OCI-LY7 (cell line): ENCODE results near the gene APH1A. TPM values are rescaled to one million over a fixed set of nuclear protein-coding genes. Genes with fewer than 3 reads are reported as not detected.
"Not testable (repeated sequence)": the region's sequence is repeated elsewhere in the genome, so short reads cannot be mapped to it uniquely, and the experiment has no call there.

Source experiments
- BruUV-seq: library from RNA; stranded (reverse); fragments of 400-500 nt; replicated peaks from 2 replicates; lab custom pipeline; 2021; lab: Mats Ljungman, UMichigan
- CTCF ChIA-PET: fragments of 300-600 bp; sonication (Branson Sonifier 250); formaldehyde crosslinking; loops from one replicate; lab custom pipeline; 2022; ENCODE audit warnings: antibody characterized with exemption; ENCODE audit not compliant: unreplicated experiment; lab: Charles Lee
- POLR2A ChIA-PET: fragments of 300-600 bp; sonication (Branson Sonifier 250); formaldehyde crosslinking; loops from one replicate; lab custom pipeline; 2022; ENCODE audit warnings: antibody characterized with exemption; lab: Charles Lee
- DNase-seq: peaks from one replicate; pipeline ENCODE4 v3.0.0-alpha.2; 2015; ENCODE audit warnings: low spot score
- H2AFZ ChIP-seq: fragments of 200-600 bp; sonication (generic), shearing (Covaris generic); 2 replicates; pipeline ENCODE4 v1.6.1; 2014; ENCODE audit warnings: mild to moderate bottlenecking, antibody characterized with exemption, low read length, moderate library complexity
- H3K27ac ChIP-seq: fragments of 200-600 bp; sonication (generic); 2 replicates; pipeline ENCODE4 v1.5.1; 2014; ENCODE audit warnings: mixed run types, low read depth, mild to moderate bottlenecking, moderate library complexity, low read length, inconsistent platforms; ENCODE audit not compliant: poor library complexity, severe bottlenecking
- H3K36me3 ChIP-seq: fragments of 200-600 bp; sonication (generic); 2 replicates; pipeline ENCODE4 v1.6.1; 2014; ENCODE audit warnings: mild to moderate bottlenecking, antibody characterized with exemption, low read length, moderate library complexity, mixed read lengths; ENCODE audit not compliant: insufficient read depth
- H3K4me1 ChIP-seq: fragments of 200-600 bp; sonication (generic); 2 replicates; pipeline ENCODE4 v1.5.1; 2014; ENCODE audit warnings: mild to moderate bottlenecking, low read length; ENCODE audit not compliant: insufficient read depth, poor library complexity, severe bottlenecking
- H3K4me2 ChIP-seq: fragments of 200-600 bp; sonication (generic); 2 replicates; pipeline ENCODE4 v1.6.1; 2014; ENCODE audit warnings: mild to moderate bottlenecking, low read length
- H3K4me3 ChIP-seq: fragments of 200-600 bp; sonication (generic); 2 replicates; pipeline ENCODE4 v1.5.1; 2014; ENCODE audit warnings: mild to moderate bottlenecking, low read depth, low read length; ENCODE audit not compliant: poor library complexity, severe bottlenecking
- H3K79me2 ChIP-seq: fragments of 200-600 bp; sonication (generic); 2 replicates; pipeline ENCODE4 v1.6.1; 2016; ENCODE audit warnings: low read depth, mild to moderate bottlenecking, low read length, moderate library complexity, mixed read lengths; ENCODE audit not compliant: insufficient read depth
- H3K9me2 ChIP-seq: fragments of 200-600 bp; sonication (generic); 2 replicates; pipeline ENCODE4 v1.6.1; 2016; ENCODE audit warnings: mild to moderate bottlenecking, low read length, mixed read lengths; ENCODE audit not compliant: insufficient read depth
- H3K9me3 ChIP-seq: fragments of 200-600 bp; sonication (generic); 2 replicates; pipeline ENCODE4 v1.6.1; 2014; ENCODE audit warnings: mild to moderate bottlenecking, mixed run types, low read length, mixed read lengths
- H4K20me1 ChIP-seq: fragments of 200-600 bp; sonication (generic); 2 replicates; pipeline ENCODE4 v1.6.1; 2014; ENCODE audit warnings: mild to moderate bottlenecking, antibody characterized with exemption, low read length, moderate library complexity, mixed read lengths; ENCODE audit not compliant: insufficient read depth
- CTCF ChIP-seq: fragments of 200-600 bp; sonication (generic); conservative IDR thresholded peaks from 2 replicates; pipeline ENCODE4 v1.5.1; 2014; ENCODE audit warnings: mild to moderate bottlenecking, antibody characterized with exemption, low read length, moderate library complexity, mixed read lengths
- EZH2phosphoT487 ChIP-seq: fragments of 200-600 bp; sonication (generic); IDR thresholded peaks from 2 replicates; pipeline ENCODE4 v1.6.1; 2018; ENCODE audit warnings: low read depth, borderline replicate concordance, mild to moderate bottlenecking, mixed run types, antibody characterized with exemption, low read length, moderate library complexity, mixed read lengths
- intact Hi-C: fragments of 100-400 bp; cut with micrococcal nuclease; formaldehyde crosslinking; loops from one replicate; pipeline ENCODE4 v1.10.0; 2022; ENCODE audit not compliant: unreplicated experiment
- small RNA-seq: library from RNA; depleted of rRNA; stranded (forward); fragments of <200 nt; gene quantifications from one replicate; pipeline ENCODE3, GENCODE V24; 2014
- total RNA-seq, 2 experiments: library from RNA; depleted of rRNA in 1 of 2; stranded (reverse); fragments of >200 nt in 1 of 2; shearing (Covaris generic) in 1 of 2; gene quantifications; 2 replicates each; pipeline ENCODE4 v1.2.3, GENCODE V29; 2014 to 2022

Gene APH1A
- total RNA-seq, 2 experiments from 2014 or later, result 113 to 124 TPM

GRCh38 chr1:150224983-150225382 is 43.8 kb downstream of the APH1A start:
- H3K36me3 ChIP-seq, result peaks cover 88% of the 10 kb centered on the region
- no peak overlapping the region for H3K4me2 ChIP-seq
- no peak overlapping the region for H3K4me3 ChIP-seq
- no peak overlapping the region for H3K27ac ChIP-seq
- POLR2A ChIA-PET, result interaction anchor here (1.2 kb wide), 1 partner anchor 8 kb away, joined by 4 read pairs; no protein-coding TSS in a partner anchor
- H3K79me2 ChIP-seq, result peaks cover 11% of the 10 kb centered on the region
- CTCF ChIA-PET, result no interaction called here
- H2AFZ ChIP-seq, result no peak overlapping the region
- no TSS peak for BruUV-seq
- TF ChIP-seq CTCF, result no peak
- TF ChIP-seq EZH2phosphoT487, result no peak
- no peak for DNase-seq
- intact Hi-C loops, result no loop called here
- H3K4me1 ChIP-seq, result peaks cover 4% of the 10 kb centered on the region
- H3K9me3 ChIP-seq, result no peaks in the 10 kb centered on the region; the same call in 1 of the 2 replicates
- no peaks in the 10 kb centered on the region for H4K20me1 ChIP-seq
- no peaks in the 10 kb centered on the region for H3K9me2 ChIP-seq

GRCh38 chr1:150221552-150221951 is 47.3 kb downstream of the APH1A start:
- no peak overlapping the region for H2AFZ ChIP-seq
- no peaks in the 10 kb centered on the region for H3K9me3 ChIP-seq
- POLR2A ChIA-PET, result no interaction called here
- peak; percentile 38 for DNase-seq
- CTCF ChIA-PET, result no interaction called here
- H3K4me3 ChIP-seq, result no peak overlapping the region
- no peak for TF ChIP-seq EZH2phosphoT487
- peak; percentile 67 for TF ChIP-seq CTCF
- intact Hi-C loops, result no loop called here
- H3K79me2 ChIP-seq, result no peaks in the 10 kb centered on the region; the same call in 1 of the 2 replicates
- no TSS peak for BruUV-seq
- H3K27ac ChIP-seq, result no peak overlapping the region
- peaks cover 82% of the 10 kb centered on the region for H3K36me3 ChIP-seq
- H3K4me2 ChIP-seq, result no peak overlapping the region
- H3K9me2 ChIP-seq, result no peaks in the 10 kb centered on the region
- peaks cover 4% of the 10 kb centered on the region for H3K4me1 ChIP-seq
- no peaks in the 10 kb centered on the region for H4K20me1 ChIP-seq

GRCh38 chr1:150215855-150216254 is 53.0 kb downstream of the APH1A start:
- ChIA-PET CTCF (interaction anchor here (0.6 kb wide), 1 partner anchor 148 kb away, joined by 3 read pairs; the partner anchor contains the start of gene RPRD2), POLR2A (interaction anchor here (0.6 kb wide), 1 partner anchor 22 kb away, joined by 3 read pairs; no protein-coding TSS in a partner anchor)
- intact Hi-C loops, H3K27ac ChIP-seq, H3K9me3 ChIP-seq, H3K4me3 ChIP-seq, BruUV-seq, H3K79me2 ChIP-seq, H4K20me1 ChIP-seq, H3K9me2 ChIP-seq, H2AFZ ChIP-seq, DNase-seq, H3K4me2 ChIP-seq: not testable (repeated sequence)
- Histone ChIP-seq H3K4me1 (peaks cover 15% of the 10 kb centered on the region), H3K36me3 (peaks cover 37% of the 10 kb centered on the region)

Small RNA genes within 50 kb of the gene (small RNA-seq; reads per million reads assigned to genes)
- gene RNU2-17P, result 2.2 reads per million, percentile 80 among the genes with 10 or more reads in this experiment

Other genes with a start within 250 kb of the APH1A start
- 38.9 and 40.2 TPM in 2 replicates for gene VPS45, start 201.2 kb downstream of the APH1A start, total RNA-seq (2014; rRNA removed; shearing (Covaris generic))
- 54.4 and 58.2 TPM in 2 replicates for gene VPS45, start 201.2 kb downstream of the APH1A start, total RNA-seq (2022)
- 122 and 127 TPM in 2 replicates for gene PLEKHO1, start 119.1 kb downstream of the APH1A start, total RNA-seq (2014; rRNA removed; shearing (Covaris generic))
- gene PLEKHO1, start 119.1 kb downstream of the APH1A start, total RNA-seq (2022), result 75.5 and 82.4 TPM in 2 replicates
- gene ANP32E, start 32.9 kb downstream of the APH1A start, total RNA-seq (2014; rRNA removed; shearing (Covaris generic)), result 52.8 and 73.5 TPM in 2 replicates
- 152 and 170 TPM in 2 replicates for gene ANP32E, start 32.9 kb downstream of the APH1A start, total RNA-seq (2022)
- gene CA14, start 11.2 kb downstream of the APH1A start, total RNA-seq (2014; rRNA removed; shearing (Covaris generic)), result not detected in 2 replicates
- gene CA14, start 11.2 kb downstream of the APH1A start, total RNA-seq (2022), result not detected in 2 replicates
- gene C1orf54, start 3.8 kb upstream of the APH1A start, total RNA-seq (2014; rRNA removed; shearing (Covaris generic)), result 0.44 TPM in 1 of 2 replicates, not detected in the other
- 0.61 and 1.5 TPM in 2 replicates for gene C1orf54, start 3.8 kb upstream of the APH1A start, total RNA-seq (2022)
- not detected in 2 replicates for gene CIART, start 13.5 kb upstream of the APH1A start, total RNA-seq (2014; rRNA removed; shearing (Covaris generic))
- gene CIART, start 13.5 kb upstream of the APH1A start, total RNA-seq (2022), result 0.63 and 0.68 TPM in 2 replicates
- 64.8 and 80.0 TPM in 2 replicates for gene MRPS21, start 24.8 kb upstream of the APH1A start, total RNA-seq (2014; rRNA removed; shearing (Covaris generic))
- 74.2 and 75.5 TPM in 2 replicates for gene MRPS21, start 24.8 kb upstream of the APH1A start, total RNA-seq (2022)
- gene PRPF3, start 52.5 kb upstream of the APH1A start, total RNA-seq (2014; rRNA removed; shearing (Covaris generic)), result 46.6 and 49.2 TPM in 2 replicates
- 77.7 and 77.8 TPM in 2 replicates for gene PRPF3, start 52.5 kb upstream of the APH1A start, total RNA-seq (2022)
- gene RPRD2, start 95.1 kb upstream of the APH1A start, total RNA-seq (2014; rRNA removed; shearing (Covaris generic)), result 12.7 and 17.0 TPM in 2 replicates
- 38.6 and 39.7 TPM in 2 replicates for gene RPRD2, start 95.1 kb upstream of the APH1A start, total RNA-seq (2022)
- 29.4 and 42.0 TPM in 2 replicates for gene TARS2, start 218.4 kb upstream of the APH1A start, total RNA-seq (2014; rRNA removed; shearing (Covaris generic))
- gene TARS2, start 218.4 kb upstream of the APH1A start, total RNA-seq (2022), result 55.3 and 62.5 TPM in 2 replicates
- 0.70 and 2.0 TPM in 2 replicates for gene ECM1, start 239.1 kb upstream of the APH1A start, total RNA-seq (2014; rRNA removed; shearing (Covaris generic))
- 2.7 and 3.8 TPM in 2 replicates for gene ECM1, start 239.1 kb upstream of the APH1A start, total RNA-seq (2022)
- gene FALEC, start 246.7 kb upstream of the APH1A start, total RNA-seq (2014; rRNA removed; shearing (Covaris generic)), result 0.47 and 2.8 TPM in 2 replicates
- gene FALEC, start 246.7 kb upstream of the APH1A start, total RNA-seq (2022), result 1.9 and 2.7 TPM in 2 replicates